Measurements from ENCODE around the gene SMURF2. TPM values are rescaled to one million over a fixed set of nuclear protein-coding genes. Genes with fewer than 3 reads are reported as not detected.
A peak's percentile ranks its signal among the peaks of the same experiment; 100 is the strongest.
"Not testable (repeated sequence)": the region's sequence is repeated elsewhere in the genome, so short reads cannot be mapped to it uniquely, and the experiment has no call there.

Gene SMURF2
- total and polyA plus RNA-seq, 4 donors, result 22.7 to 47.8 (median 37.5) TPM

- 100% methylated on average over 1 of the region's 3 CpGs for WGBS (ENCODE audit: insufficient coverage)
- peaks cover 14% of the 10 kb centered on the region for H3K36me3 ChIP-seq (ENCODE audit: control insufficient read depth, insufficient read depth, low read length)
- H3K4me1 ChIP-seq (ENCODE audit: control insufficient read depth, insufficient read depth, low read length), result no peaks in the 10 kb centered on the region
Measured at GRCh38 chr17:64583038-64583437, 79.1 kb downstream of the SMURF2 start.

DNA sequence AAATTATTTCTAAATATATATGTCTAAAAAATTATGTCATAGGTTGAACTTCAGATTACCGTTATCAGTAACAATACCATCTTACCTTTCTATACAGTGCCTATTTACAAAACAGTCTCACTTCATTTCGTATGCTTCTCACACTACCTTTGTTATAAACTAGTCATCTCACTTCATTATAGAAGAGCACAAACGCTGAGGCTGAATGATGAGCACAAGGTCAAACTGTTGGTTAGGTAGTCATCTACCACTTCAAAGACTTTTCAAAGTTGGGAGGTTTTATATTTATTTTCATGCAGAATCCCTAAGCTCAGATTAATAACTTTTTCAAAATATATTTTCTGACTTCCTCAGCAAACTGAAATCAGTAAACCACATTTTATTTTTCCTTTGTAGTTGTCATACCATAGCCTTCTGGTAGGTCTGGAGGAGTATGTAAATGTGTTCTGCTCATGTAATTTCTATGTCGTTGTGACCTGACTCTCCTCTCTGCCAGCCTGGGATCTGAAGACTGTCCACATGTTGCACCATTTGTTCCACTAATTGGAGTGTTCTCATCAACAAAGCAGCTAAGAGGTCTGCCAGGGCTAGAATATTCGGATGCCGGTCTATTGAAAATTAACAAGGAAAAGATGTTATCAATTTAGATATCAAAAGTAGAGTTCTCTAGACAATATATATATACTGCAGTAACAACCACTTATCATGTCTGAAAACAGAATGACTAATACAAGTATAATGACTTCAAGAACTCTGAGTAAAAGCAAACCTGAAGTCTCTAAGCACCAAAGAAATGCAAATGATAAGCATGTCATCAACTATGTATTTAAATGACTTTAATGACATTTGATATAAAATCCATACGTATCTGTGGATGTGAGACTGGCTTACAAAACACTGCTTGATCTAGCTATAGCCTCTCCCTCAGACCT lies 81.5 kb downstream of the SMURF2 start:
- Histone ChIP-seq H3K36me3 (ENCODE audit: control insufficient read depth, insufficient read depth, low read length) (peaks cover 22% of the 10 kb centered on the region), H3K27ac (ENCODE audit: low read depth, low read length) (no peak overlapping the region), H3K9me3 (ENCODE audit: control insufficient read depth, insufficient read depth, low read length) (no peaks in the 10 kb centered on the region), H3K4me3 (ENCODE audit: low read depth, low read length) (no peak overlapping the region), H3K4me1 (ENCODE audit: control insufficient read depth, insufficient read depth, low read length) (no peaks in the 10 kb centered on the region), H3K27me3 (ENCODE audit: control insufficient read depth, insufficient read depth, low read length) (no peaks in the 10 kb centered on the region)
- DNase-seq (ENCODE audit: low read depth in 4 of 6, low spot score in 6 of 6), result no peak
- WGBS (ENCODE audit: insufficient coverage), result no CpG with 5 or more reads among the region's 7 CpGs

More at GRCh38 chr17:64583038-64583437, 79.1 kb downstream of the SMURF2 start:
- Histone ChIP-seq H3K4me3 (ENCODE audit: low read depth, low read length) (no peak overlapping the region), H3K9me3 (ENCODE audit: control insufficient read depth, insufficient read depth, low read length) (no peaks in the 10 kb centered on the region), H3K27ac (ENCODE audit: low read depth, low read length) (no peak overlapping the region), H3K27me3 (ENCODE audit: control insufficient read depth, insufficient read depth, low read length) (no peaks in the 10 kb centered on the region)
- DNase-seq (ENCODE audit: low read depth in 4 of 6, low spot score in 6 of 6), result no peak

DNA sequence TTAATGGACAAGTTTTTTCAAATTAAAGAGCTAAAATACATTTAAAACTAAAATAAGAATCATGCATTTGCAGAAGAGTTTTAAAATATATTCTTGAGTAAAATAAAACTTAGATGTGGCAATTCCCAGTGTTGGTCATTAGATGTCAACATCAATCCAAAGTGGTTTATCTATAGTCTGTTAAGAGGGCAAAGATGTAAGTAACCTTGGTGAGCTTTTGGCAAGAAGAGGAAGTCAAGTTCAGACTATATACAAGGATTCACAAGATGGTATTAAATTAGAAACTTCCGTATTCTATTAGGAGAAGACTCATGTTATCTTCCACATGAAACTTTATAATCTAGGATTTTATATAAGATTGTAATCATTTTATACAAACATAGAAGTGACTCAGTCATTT lies 82.2 kb downstream of the SMURF2 start:
- Histone ChIP-seq H3K36me3 (ENCODE audit: control insufficient read depth, insufficient read depth, low read length) (peaks cover 22% of the 10 kb centered on the region), H3K4me3 (ENCODE audit: low read depth, low read length) (no peak overlapping the region), H3K27ac (ENCODE audit: low read depth, low read length) (no peak overlapping the region), H3K27me3 (ENCODE audit: control insufficient read depth, insufficient read depth, low read length) (no peaks in the 10 kb centered on the region), H3K9me3 (ENCODE audit: control insufficient read depth, insufficient read depth, low read length) (no peaks in the 10 kb centered on the region), H3K4me1 (ENCODE audit: control insufficient read depth, insufficient read depth, low read length) (no peaks in the 10 kb centered on the region)
- DNase-seq (ENCODE audit: low read depth in 4 of 6, low spot score in 6 of 6), result no peak
- no CpG with 5 or more reads among the region's 1 CpG for WGBS (ENCODE audit: insufficient coverage)

DNA sequence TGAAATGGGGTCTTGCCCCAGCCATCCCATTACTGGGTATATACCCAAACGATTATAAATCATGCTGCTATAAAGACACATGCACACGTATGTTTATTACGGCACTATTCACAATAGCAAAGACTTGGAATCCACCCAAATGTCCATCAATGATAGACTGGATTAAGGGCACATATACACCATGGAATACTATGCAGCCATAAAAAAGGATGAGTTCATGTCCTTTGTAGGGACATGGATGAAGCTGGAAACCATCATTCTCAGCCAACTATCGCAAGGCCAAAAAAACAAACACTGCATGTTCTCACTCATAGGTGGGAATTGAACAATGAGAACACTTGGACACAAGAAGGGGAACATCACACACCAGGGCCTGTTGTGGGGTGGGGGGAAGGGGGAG lies 85.1 kb downstream of the SMURF2 start:
- not testable (repeated sequence) for H3K27me3 ChIP-seq (ENCODE audit: control insufficient read depth, insufficient read depth, low read length); H3K4me3 ChIP-seq (ENCODE audit: low read depth, low read length); DNase-seq (ENCODE audit: low read depth in 4 of 6, low spot score in 6 of 6); H3K27ac ChIP-seq (ENCODE audit: low read depth, low read length); H3K4me1 ChIP-seq (ENCODE audit: control insufficient read depth, insufficient read depth, low read length); H3K9me3 ChIP-seq (ENCODE audit: control insufficient read depth, insufficient read depth, low read length)
- H3K36me3 ChIP-seq (ENCODE audit: control insufficient read depth, insufficient read depth, low read length), result peaks cover 14% of the 10 kb centered on the region
- 100% methylated on average over 3 of the region's 4 CpGs for WGBS (ENCODE audit: insufficient coverage)

GRCh38 chr17:64575431-64575830 lies 86.7 kb downstream of the SMURF2 start:
- H3K4me3 ChIP-seq (ENCODE audit: low read depth, low read length), result no peak overlapping the region
- no peak for DNase-seq (ENCODE audit: low read depth in 4 of 6, low spot score in 6 of 6)

DNA sequence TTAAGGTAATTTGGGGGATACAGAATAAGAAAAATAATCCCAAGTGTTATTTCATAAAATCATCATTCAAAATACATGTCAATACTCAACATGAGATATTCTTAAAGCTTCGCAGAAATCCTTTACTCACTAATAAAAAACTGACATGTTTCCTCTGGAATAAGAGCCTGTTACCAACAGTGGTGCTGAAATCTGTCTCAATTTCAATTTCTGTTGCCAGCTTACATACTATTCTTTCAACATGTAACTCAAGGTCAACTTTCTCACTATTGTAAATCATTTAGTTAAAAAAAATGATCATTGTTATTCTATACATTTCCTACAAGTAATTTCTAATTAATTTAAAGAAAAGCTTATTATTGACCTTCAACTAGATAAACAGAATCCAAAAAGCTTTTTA lies 87.5 kb downstream of the SMURF2 start:
- 100% methylated on average over 1 of the region's 1 CpG for WGBS (ENCODE audit: insufficient coverage)
- DNase-seq (ENCODE audit: low read depth in 4 of 6, low spot score in 6 of 6), result no peak
- no peak overlapping the region for H3K4me3 ChIP-seq (ENCODE audit: low read depth, low read length)
- no peak overlapping the region for H3K27ac ChIP-seq (ENCODE audit: low read depth, low read length)
- H3K4me1 ChIP-seq (ENCODE audit: control insufficient read depth, insufficient read depth, low read length), result no peaks in the 10 kb centered on the region
- peaks cover 18% of the 10 kb centered on the region for H3K36me3 ChIP-seq (ENCODE audit: control insufficient read depth, insufficient read depth, low read length)
- no peaks in the 10 kb centered on the region for H3K9me3 ChIP-seq (ENCODE audit: control insufficient read depth, insufficient read depth, low read length)
- H3K27me3 ChIP-seq (ENCODE audit: control insufficient read depth, insufficient read depth, low read length), result no peaks in the 10 kb centered on the region

More at GRCh38 chr17:64575431-64575830, 86.7 kb downstream of the SMURF2 start:
- Histone ChIP-seq H3K27ac (ENCODE audit: low read depth, low read length) (no peak overlapping the region), H3K27me3 (ENCODE audit: control insufficient read depth, insufficient read depth, low read length) (no peaks in the 10 kb centered on the region), H3K36me3 (ENCODE audit: control insufficient read depth, insufficient read depth, low read length) (peaks cover 18% of the 10 kb centered on the region), H3K9me3 (ENCODE audit: control insufficient read depth, insufficient read depth, low read length) (no peaks in the 10 kb centered on the region), H3K4me1 (ENCODE audit: control insufficient read depth, insufficient read depth, low read length) (no peaks in the 10 kb centered on the region)
- no CpG with 5 or more reads among the region's 3 CpGs for WGBS (ENCODE audit: insufficient coverage)

DNA sequence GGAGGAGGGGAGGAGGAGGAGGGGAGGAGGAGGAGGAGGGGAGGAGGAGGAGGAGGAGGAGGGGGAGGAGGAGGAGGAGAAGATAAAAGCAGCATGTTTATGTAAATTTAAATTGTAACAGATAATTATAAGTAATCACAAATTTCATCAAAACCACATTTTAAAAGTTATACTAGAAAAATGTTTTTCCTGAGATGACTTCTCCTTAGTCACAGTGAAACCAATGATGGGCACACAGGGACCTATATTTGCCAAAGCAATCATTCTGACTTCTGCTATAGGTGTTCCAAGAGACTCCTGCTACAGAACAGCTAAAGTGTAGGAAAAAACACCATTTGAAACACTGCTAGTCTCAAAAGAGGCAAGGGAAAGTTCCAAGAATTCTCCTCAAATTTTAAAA lies 88.9 kb downstream of the SMURF2 start:
- Histone ChIP-seq H3K4me1 (ENCODE audit: control insufficient read depth, insufficient read depth, low read length) (no peaks in the 10 kb centered on the region), H3K4me3 (ENCODE audit: low read depth, low read length) (no peak overlapping the region), H3K27me3 (ENCODE audit: control insufficient read depth, insufficient read depth, low read length) (no peaks in the 10 kb centered on the region), H3K27ac (ENCODE audit: low read depth, low read length) (no peak overlapping the region), H3K36me3 (ENCODE audit: control insufficient read depth, insufficient read depth, low read length) (peaks cover 22% of the 10 kb centered on the region), H3K9me3 (ENCODE audit: control insufficient read depth, insufficient read depth, low read length) (no peaks in the 10 kb centered on the region)
- peak in 1 of 6 donors; percentile 15 for DNase-seq (ENCODE audit: low read depth in 4 of 6, low spot score in 6 of 6)

GRCh38 chr17:64572682-64573154 lies 89.4 kb downstream of the SMURF2 start:
- H3K27ac ChIP-seq (ENCODE audit: low read depth, low read length), result no peak overlapping the region
- H3K36me3 ChIP-seq (ENCODE audit: control insufficient read depth, insufficient read depth, low read length), result peaks cover 24% of the 10 kb centered on the region
- H3K27me3 ChIP-seq (ENCODE audit: control insufficient read depth, insufficient read depth, low read length), result no peaks in the 10 kb centered on the region
- no peaks in the 10 kb centered on the region for H3K9me3 ChIP-seq (ENCODE audit: control insufficient read depth, insufficient read depth, low read length)
- no CpG with 5 or more reads among the region's 3 CpGs for WGBS (ENCODE audit: insufficient coverage)
- no peak for DNase-seq (ENCODE audit: low read depth in 4 of 6, low spot score in 6 of 6)
- H3K4me3 ChIP-seq (ENCODE audit: low read depth, low read length), result no peak overlapping the region
- H3K4me1 ChIP-seq (ENCODE audit: control insufficient read depth, insufficient read depth, low read length), result no peaks in the 10 kb centered on the region

DNA sequence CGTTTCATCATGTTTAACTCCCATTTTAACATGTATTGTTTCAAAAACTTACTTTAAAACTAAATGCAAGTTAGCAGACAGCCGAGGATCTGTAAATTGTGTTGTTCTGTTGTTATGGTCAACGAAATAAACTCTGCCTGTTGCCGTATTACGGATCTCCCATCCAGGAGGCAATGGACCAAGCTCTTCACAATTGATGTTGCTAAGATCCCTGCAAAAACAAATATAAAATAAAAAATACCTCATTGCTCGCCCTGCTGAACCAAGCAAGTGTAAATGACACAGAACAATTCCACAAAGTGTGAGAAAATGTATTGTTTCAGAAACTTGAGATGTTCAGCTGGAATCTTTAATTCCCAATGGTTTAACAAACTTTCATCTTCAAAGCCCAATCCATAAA lies 90.4 kb downstream of the SMURF2 start:
- H3K9me3 ChIP-seq (ENCODE audit: control insufficient read depth, insufficient read depth, low read length), result no peaks in the 10 kb centered on the region
- H3K27me3 ChIP-seq (ENCODE audit: control insufficient read depth, insufficient read depth, low read length), result no peaks in the 10 kb centered on the region
- peaks cover 23% of the 10 kb centered on the region for H3K36me3 ChIP-seq (ENCODE audit: control insufficient read depth, insufficient read depth, low read length)
- H3K4me3 ChIP-seq (ENCODE audit: low read depth, low read length), result no peak overlapping the region
- no CpG with 5 or more reads among the region's 6 CpGs for WGBS (ENCODE audit: insufficient coverage)
- H3K4me1 ChIP-seq (ENCODE audit: control insufficient read depth, insufficient read depth, low read length), result no peaks in the 10 kb centered on the region
- no peak overlapping the region for H3K27ac ChIP-seq (ENCODE audit: low read depth, low read length)
- DNase-seq (ENCODE audit: low read depth in 4 of 6, low spot score in 6 of 6), result no peak

DNA sequence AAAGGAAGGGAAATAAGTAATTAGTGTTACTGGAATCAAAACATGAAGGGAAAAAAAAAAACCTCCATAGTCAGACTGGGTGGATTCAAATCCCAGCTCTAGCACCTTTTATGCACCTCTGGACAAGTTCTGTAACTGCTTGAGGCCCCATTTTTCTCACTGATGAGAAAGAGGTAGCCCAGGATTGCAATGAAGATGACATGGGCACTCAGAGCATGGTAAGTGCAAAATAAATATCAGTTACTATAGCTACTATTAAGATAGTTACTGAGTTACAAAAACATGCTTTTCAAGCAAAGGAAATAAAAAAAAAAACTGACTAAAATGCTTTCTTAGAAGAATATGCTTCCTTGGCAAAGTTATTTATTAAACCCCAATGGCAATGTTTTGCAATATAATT lies 96.5 kb downstream of the SMURF2 start:
- no peak for DNase-seq (ENCODE audit: low read depth in 4 of 6, low spot score in 6 of 6)
- Histone ChIP-seq H3K27me3 (ENCODE audit: control insufficient read depth, insufficient read depth, low read length) (no peaks in the 10 kb centered on the region), H3K27ac (ENCODE audit: low read depth, low read length) (no peak overlapping the region), H3K36me3 (ENCODE audit: control insufficient read depth, insufficient read depth, low read length) (peaks cover 17% of the 10 kb centered on the region), H3K4me1 (ENCODE audit: control insufficient read depth, insufficient read depth, low read length) (no peaks in the 10 kb centered on the region), H3K4me3 (ENCODE audit: low read depth, low read length) (no peak overlapping the region), H3K9me3 (ENCODE audit: control insufficient read depth, insufficient read depth, low read length) (no peaks in the 10 kb centered on the region)
